NCI-H2227 (cell line): ENCODE measurements around the gene RPH3AL.
"Not testable (repeated sequence)": the region's sequence is repeated elsewhere in the genome, so short reads cannot be mapped to it uniquely, and the experiment has no call there.

Experiments used
- DNase-seq: peaks from one replicate; lab custom pipeline; 2025; ENCODE audit not compliant: unreplicated experiment; lab: John Stamatoyannopoulos, UW

The RPH3AL gene

DNA sequence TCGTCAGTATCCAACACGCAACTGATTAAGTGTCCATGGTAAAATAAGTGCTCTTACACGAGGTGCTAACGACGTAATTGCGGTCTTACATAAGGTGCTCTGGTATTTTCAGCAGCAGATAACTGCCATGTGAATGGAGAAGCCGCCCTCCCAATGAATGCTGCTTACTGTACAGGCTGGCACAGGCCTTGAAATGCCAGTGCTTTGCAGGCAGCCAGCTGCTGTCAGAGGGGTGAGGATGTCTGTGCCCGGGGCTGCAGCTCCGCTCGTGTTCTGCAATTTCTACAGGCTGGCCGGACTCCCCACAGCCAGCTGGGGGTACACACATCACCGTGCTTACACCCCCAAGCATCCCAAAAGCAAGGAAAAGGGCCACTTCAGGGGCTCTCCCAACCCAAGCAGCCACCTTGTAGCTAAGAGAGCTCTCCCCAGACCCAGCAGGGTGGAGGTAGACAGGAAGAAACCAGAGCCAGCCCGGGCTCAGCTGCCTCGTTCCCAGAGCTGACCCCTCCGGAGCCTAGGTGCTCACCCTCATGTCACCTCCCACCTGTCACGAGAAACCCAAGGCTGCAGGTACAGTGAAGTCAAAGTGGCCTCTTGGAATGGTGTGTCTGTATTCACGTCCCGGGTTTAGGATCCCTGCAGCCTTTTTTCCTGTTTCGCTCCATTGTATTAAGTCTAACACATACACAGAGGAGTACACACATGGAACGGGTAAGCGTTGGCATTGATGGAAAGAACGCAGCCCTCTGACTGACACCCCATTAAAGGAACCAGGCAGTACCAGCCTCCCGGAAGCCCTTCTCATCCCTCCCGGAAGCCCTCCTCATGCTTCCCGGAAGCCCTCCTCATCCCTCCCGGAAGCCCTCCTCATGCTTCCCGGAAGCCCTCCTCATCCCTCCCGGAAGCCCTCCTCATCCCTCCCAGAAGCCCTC is 27.2 kb upstream of the RPH3AL start:
- DNase-seq: peak; percentile 11

DNA sequence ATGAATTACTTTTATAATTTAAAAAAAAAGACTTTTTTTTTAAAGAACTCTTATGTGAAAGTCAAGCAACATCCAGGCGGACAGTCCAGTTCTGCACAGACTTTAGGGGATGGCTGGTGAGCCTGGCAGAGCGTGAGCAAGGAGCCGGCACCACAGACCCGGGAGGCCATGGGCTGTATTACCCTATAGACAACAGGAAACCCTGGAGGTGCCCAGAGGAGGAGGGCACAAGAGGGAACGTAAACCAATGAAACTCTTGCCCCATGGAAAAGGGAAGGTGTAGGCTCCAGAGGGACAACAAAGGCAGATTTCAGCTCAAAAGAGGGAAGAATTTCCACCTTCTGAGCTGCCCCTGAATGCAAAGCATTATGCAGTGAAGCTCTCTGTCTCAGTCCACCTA is 25.5 kb upstream of the RPH3AL start:
- DNase-seq: no peak

DNA sequence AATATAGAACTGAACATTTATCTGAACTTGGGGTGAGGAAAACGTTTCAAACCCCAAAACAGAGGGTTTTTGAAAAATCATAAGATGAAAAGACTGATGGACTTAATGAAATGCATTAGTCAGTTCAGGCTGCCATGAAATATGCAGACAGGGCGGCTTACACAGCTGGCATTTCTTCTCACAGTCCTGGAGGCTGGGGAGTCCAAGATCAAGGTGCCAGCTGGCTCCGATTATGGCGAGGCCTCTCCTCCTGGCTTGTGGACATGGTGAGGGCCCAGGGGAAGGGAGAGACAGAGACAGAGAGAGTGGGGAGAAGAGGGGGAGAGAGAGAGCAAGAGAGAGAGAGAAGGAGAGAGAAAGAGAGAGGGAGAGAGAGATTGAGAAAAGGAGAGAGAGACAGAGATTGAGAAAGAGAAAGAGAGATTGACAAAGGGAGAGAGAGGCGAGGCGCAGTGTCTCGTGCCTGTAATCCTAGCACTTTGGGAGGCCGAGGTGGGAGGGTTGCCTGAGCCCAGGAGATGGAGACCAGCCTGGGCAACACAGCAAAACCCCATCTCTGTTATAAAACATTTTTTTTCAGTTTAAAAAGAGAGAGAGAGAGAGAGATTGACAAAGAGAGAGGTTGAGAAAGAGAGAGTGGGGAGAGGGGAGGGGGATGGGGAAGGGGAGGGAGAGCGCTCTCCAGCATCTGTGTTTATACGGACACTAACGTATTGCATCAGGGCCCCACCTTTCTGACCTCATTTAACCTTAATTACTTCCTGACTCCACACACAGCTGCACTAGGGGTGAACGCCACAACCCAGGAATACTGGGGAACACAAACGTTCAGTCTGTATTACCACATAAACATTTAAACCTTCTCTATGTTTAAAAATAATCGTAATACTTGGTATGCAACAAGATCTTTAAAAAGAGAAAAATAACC is 24.6 kb upstream of the RPH3AL start:
- no peak for DNase-seq

DNA sequence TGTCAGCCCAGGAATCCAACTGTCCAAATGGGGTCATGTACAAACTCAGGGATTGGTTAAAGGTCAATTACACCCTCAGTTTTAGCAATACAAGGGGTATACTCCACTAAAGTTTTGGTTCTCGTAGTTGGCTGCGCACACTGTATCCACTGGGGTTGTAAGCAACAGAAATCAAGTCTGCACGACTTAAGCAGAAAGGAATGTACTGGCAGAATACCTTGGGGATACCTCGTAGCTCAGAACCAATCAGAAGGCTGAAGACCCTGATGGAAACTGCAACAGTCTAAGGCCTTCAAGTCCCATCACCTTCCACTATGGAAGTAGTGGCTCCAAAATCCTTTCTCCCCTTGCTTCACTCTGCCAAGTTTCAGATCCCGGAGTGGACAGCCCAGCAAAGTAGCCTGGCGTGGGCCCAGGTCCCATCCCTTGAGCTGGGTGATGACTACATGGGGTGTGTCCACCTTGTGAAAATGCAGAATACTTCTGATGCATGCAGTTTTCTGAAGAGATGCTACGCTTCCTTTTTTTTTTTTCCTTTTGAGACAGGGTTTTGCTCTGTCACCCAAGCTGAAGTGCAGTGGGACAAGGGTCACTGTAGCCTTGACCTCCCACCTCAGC is 21.1 kb upstream of the RPH3AL start:
- no peak for DNase-seq

DNA sequence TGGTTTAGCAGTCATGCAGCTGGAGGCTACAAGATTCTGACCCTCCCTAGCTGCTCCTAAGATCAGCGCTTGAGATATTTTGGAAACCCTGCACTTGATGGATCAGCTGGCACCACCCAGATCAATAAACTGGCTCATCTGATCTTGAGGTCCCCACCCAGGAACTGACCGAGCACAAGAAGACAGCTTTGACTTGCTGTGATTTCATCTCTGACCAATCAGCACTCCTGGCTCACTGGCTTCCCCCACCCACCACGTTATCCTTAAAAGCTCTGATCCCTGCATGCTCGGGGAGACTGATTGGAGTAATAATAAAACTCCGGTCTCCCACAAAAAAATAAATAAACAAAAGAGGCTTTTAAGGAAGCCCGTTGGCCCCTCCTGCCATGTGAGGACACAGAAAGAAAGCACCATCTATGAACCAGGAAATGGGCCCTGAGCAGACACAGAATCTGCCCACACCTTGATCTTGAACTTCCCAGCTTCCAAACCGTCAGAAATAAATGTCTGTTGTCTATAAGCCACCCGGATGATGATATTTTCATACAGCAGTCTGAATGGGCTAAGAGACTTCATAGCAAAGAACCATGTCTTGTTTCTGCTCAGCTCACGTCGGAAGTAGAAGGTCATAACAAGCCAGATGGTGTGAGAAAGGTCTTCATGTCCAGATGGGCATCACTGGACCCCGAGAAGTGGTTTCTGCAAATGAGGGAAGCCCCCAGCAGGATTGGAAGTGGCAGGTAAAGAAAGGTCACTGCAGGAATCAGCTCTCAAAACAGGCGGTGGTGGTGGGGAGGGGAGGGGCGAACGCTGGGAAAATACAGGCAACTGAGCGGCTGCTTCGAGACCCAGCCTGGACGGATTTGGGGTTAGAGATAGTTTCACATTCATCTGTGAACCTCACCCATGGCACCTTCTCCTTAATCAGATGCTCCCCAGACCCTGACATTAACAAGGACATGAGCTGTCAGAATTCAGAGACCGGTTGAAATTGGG is 19.8 kb upstream of the RPH3AL start:
- no peak for DNase-seq

DNA sequence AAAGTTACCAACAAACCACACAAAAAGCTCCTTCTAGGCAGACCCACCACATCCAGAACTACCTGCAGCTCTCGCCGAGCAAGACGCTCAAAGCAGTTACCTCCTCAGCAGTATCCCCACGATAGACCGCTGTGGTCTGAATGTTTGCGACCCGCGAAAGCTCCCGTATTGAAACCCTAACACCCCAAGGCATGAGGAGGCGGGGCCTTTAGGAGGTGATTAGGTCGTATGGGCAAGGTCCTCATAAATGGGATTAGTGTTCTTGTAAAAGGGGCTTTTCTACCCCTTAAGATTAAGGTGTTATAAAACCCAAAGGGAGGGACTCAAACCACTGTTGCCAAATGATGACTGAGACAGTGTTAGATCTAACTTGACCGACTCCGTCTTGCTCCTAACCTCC is 19.0 kb upstream of the RPH3AL start:
- DNase-seq: no peak

DNA sequence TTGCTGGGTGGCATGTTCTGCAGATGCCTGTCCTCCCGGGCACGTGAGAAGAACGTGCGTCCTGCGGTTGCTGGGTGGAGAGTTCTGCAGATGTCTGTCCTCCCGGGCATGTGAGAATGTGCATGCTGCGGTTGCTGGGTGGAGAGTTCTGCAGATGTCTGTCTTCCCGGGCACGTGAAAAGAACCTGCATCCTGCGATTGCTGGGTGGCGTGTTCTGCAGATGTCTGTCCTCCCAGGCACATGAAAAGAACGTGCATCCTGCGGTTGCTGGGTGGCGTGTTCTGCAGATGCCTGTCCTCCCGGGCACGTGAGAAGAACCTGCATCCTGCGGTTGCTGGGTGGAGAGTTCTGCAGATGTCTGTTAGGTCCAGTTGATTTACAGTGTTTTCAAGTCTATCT is 15.0 kb upstream of the RPH3AL start:
- not testable (repeated sequence) for DNase-seq

DNA sequence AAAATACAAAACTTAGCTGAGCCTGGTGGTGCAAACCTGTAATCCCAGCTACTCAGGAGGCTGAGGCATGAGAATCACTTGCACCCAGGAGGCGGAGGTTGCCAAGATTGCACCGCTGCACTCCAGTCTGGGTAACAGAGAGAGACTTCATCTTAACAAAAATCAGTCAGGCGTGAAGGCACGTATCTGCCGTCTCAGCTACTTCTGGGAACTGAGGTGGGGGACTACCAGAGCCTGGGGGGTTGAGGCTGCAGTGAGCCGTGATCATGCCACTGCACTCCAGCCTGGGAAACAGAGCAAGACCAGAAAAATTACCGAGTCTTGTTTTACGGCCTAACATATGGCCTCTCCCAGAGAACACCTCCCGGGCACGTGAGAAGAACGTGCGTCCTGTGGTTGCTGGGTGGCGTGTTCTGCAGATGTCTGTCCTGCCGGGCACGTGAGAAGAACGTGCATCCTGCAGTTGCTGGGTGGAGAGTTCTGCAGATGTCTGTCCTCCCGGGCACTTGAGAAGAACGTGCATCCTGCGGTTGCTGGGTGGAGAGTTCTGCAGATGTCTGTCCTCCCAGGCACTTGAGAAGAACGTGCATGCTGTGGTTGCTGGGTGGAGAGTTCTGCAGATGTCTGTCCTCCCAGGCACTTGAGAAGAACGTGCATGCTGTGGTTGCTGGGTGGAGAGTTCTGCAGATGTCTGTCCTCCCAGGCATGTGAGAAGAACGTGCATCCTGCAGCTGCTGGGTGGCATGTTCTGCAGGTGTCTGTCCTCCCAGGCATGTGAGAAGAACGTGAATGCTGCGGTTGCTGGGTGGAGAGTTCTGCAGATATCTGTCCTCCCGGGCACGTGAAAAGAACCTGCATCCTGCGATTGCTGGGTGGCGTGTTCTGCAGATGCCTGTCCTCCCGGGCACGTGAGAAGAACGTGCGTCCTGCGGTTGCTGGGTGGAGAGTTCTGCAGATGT is 14.3 kb upstream of the RPH3AL start:
- not testable (repeated sequence) for DNase-seq

DNA sequence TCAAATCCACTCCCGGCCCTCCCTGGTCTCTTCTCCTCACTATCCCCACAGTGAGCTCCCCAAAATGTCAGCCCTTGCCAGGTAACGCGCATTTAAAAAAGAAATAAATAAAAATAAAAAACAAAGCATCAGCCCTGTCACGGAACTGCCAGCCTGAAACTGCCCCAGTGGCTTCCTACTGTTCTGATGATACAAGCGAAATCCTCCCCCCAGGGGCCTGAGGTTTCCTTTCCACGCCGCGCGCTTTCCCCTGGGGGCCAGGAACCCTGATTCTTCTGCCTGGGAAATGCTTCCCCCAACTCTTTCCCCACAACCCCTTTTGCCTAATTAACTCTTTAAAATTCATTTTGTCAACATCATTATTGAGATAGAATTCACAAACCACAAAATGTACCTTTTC is 12.2 kb upstream of the RPH3AL start:
- no peak for DNase-seq

DNA sequence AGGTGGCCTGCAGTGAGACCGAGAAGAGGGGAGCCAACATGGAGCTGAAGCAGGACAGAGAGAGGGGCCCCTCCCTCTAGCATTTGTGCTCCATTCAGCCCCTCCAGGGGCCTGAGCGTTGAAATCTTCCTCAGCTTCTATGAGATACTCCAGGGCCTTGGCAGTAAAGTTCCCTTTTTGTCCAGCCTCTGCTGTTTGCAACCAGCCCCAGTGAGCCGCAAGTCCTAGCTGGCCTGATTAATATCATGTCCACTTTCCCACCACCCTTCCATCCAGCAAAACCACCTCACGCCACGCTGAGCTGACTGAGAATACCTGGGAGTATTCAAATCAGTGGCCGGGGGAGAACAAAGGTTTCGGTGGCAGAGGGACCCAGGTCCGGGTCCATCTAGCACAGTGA is 11.7 kb upstream of the RPH3AL start:
- DNase-seq: no peak

DNA sequence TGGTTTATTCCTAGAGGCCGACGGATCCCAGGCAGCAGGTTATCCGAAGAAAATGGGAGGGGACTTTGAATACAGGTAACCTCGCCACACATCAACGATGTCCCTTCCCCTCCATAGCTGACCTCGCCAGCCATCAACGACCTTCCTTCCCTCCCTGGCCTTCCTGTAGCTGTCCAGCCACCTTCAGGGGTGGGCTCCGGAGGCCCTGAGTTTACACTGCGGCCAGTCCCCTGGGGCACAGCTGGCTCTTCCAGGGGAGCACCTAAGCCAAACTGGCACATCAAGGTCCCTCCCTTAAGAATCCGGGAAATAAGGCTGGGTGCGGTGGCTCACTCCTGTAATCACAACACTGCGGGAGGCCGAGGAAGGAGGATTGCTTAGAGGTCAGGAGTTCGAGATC is 10.1 kb upstream of the RPH3AL start:
- DNase-seq: no peak

DNA sequence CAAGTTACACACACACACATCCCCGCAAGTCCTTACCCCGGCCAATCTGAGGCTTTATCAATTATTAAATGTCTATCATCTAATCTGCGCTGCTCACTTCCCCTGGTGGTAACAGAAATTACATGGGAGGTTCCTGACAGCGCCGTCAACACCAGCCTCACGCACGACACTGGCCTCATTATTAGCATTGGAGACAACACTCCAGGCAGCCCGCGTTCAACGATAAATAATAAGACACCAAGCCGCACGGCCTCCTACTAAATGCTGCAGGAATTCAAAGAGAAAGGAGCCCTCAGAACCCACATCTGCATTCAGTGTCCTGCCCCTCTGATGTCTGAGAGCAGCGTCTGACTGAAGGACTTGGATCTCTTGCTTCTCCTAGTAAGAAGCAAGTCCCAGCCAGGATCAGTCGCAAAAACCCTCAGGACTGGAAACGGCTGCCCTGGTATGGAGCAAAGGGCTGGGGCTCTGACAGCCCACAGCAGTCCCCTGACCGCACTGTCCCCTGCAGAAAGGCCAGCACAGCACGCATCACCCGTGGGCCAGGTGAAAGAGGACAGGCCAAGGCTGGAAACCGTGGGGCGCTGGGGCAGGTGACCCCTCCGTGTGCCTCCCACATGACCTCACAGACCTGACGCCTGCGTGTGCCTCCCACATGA is 7.6 kb upstream of the RPH3AL start:
- peak; percentile 12 for DNase-seq

DNA sequence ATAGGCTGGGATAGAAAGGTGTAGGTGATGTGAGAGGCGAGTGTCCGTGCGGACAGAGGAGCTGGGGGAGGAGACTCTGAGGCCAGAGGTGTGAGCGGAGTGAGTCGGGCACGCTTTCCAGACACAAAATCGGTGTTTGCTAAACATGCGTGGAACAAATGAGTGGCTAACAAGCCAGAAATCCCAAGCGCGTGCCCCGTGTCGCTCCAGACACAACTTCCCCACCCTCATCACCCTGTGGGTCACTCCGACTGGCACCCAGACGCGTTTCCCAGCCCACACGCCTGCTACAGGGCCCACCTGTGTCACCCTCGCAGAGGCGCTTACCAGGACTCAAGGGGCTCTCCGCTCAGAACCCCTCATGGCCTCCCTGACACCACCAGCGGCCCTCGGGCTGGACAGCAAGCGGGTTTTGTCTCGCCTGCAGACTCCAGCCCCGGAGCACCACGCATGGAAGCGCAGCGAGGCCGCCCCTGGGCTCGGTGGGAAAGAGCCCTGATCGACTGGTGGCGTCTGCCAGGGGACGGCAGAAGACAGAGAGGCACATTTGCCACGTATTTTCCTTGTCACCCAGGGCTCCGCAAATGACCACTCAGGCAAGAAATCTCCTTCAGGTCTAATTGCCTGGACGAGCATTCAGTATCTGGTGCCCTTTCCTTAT is 6.0 kb upstream of the RPH3AL start:
- no peak for DNase-seq

DNA sequence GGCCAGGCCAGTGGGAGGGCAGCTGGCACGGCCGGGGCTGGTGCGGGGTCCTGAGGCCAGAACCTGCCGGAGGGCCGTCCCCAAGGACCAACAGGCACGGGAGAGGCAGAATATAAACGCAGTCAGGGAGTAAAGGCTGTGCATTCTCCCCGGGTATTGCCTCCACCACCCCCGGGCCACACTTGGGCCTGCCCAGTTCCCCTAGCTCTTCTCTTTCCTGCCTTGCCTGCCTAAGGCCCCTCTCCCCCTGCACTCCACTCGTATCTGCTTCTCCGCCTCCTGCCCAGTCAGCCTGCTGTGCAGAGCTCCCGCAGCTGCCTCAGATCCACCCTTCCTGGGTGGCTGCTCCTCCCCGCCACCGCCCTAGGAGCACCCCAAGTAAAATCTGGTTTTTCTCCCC is 5.0 kb upstream of the RPH3AL start:
- DNase-seq: no peak

DNA sequence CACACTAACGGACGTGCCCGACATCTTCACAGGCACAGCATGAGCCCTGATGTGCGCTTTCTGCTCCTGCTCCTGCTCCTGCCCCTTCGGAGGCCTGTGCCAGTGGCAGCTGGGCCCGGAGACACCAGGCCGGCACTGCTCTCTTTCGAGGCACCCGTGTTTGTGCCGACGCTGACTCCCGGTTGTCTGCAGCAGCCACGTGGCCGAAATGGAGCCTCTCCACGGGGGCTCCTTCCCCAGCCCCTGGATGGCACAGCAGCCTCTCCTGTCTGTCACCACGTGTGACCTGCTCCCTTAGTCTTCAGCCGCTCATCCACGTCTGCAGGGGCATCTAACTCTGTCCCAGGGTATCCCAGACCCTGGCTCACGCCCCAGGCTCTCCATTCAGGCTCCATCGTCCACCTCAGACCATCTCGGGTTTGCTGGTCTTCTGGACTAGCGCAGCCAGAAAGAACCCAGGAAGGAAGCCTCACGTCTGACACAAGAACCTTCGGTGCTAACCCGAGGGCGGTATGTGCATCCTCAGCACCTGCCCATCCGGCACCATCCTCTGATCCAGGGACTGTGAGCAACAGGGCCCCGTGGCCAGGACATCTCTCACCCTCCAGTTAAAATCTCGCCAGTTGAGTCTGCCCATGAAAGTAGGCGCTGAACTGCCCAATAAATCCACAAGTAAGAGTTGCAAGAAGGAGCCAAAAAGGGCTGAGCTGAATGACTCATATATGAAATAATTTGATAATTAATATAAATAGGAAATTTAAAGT is 4.2 kb upstream of the RPH3AL start:
- no peak for DNase-seq

DNA sequence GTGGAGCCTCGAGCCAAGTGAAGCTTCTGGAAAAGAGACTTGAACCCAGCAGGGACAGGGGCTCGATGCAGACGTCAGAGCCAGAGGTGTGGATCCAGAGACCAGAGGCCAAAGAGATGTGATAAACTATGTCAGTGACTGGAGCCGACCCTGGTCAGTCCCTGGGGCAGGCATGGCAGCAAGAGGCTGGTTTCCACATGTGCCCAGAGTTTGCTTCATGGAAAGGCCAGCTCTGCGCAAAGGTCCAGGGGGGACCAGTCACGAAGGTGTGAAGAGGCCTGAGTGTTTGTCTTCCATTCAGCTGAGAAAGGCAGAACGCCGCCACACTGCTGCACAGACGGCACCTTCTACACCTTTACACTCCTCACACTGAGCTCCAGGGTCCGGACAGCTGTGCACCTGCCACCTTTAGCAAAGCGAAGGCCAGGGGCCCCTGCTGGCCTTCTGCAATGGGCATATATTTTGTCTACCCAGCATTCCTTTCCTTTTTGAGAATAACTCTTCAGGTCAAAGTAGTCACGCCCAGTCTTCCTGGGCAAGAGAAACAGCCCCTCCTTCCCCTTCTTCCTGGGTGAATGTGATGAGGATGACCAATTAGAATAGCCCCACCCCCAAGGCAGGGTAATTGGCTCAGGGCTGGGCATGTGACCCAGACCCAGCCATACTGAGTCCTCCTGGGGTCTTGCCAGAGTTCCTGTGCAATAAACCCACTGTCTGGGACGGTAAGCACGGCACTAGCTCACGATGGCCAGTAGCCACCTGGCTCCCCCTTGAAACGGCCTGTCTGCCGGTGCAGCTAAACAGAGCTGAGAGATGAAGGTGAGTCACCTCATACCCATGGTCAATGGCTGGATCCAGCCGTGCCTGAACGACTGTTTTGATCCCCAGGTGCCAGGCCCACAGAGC is 2.3 kb upstream of the RPH3AL start:
- no peak for DNase-seq
